Measurements from ENCODE around the gene C12orf75.

Gene C12orf75

DNA sequence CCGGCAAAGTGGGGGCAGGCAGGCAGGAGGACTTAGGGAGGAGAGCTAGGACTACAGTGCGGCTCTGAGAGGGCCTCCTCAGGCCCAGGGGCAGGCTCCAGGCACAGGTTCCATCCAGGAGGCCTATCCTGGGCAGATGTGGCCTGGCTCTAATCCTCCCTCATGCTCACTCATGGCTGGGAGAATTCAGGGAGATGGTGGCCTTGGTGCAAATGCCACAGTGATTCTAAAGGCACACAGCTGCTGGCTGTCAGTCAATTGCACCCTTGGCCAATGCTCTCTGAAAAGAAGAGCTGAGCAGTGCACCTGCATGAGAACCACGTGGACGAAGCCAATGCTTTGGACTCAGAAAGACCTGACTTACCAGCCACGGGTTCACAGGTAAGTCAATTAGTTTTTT, 89.6 kb downstream of the C12orf75 start:
- DNase-seq: no peak

DNA sequence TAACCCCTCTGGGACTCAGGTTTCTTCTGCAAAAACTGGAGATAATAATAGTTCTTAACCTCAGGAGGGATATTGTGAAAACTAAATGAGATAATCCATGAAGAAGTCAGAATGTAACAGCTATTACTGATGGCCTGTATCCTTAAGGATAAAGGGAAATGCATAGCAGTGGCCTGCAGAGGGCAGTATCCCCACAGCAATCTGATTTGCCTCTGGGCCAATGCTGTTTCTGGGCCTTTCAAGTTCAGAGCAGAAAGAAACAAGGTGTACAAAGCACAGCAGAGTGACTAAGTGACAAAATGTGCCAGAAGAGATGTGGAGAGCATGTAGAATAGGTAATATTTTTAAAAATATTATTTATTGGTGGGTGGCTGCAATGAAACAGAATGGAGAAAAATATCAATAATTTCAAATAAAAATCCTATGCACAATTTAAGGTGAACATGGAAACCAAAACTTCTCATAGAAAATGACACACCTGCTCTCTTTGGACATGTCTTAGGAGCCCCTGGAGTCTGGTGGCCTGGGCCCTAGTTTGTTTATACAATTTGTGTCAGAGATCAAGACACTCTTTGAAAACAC, 90.3 kb downstream of the C12orf75 start:
- DNase-seq: peak; percentile 23
